ENCODE results near the gene EMX1.

GRCh38 chr2:72943540-72944395, 26.4 kb downstream of the EMX1 start:
- TF ChIP-seq EZH2 (IDR thresholded peaks at IDR 0.05; ENCODE audit: borderline replicate concordance, low read depth, low read length, severe bottlenecking) (no peak), CTCF (IDR thresholded peaks at IDR 0.05; ENCODE audit: borderline replicate concordance, extremely low read depth, low read length, poor library complexity, severe bottlenecking) (no peak)
